GM12878 (cell line): Measurements from ENCODE around the gene GCDH. TPM values are rescaled to one million over a fixed set of nuclear protein-coding genes. Genes with fewer than 3 reads are reported as not detected.

Source experiments
- CBX3 ChIP-seq: fragments of 200-600 bp; sonication (generic); IDR thresholded peaks from 2 replicates; pipeline ENCODE4 v1.6.1; 2016; ENCODE audit warnings: low read depth, borderline replicate concordance
- IKZF1 ChIP-seq: fragments of 450-650 bp; conservative IDR thresholded peaks from 2 replicates; pipeline ENCODE4 v1.6.1; 2017; ENCODE audit warnings: antibody characterized with exemption, mild to moderate bottlenecking
- MTA2 ChIP-seq: fragments of 450-650 bp; IDR thresholded peaks from 2 replicates; pipeline ENCODE4 v1.6.1; 2016; ENCODE audit warnings: low read depth, mild to moderate bottlenecking, moderate library complexity
- NFXL1 ChIP-seq: fragments of 450-650 bp; IDR thresholded peaks from 2 replicates; pipeline ENCODE4 v1.6.1; 2017; ENCODE audit warnings: antibody characterized with exemption, mild to moderate bottlenecking, borderline replicate concordance
- POLR2A ChIP-seq: IDR thresholded peaks from 2 replicates; pipeline ENCODE4 v1.6.1; 2011; ENCODE audit warnings: low read depth, mild to moderate bottlenecking, low read length
- RAD21 ChIP-seq: IDR thresholded peaks from 2 replicates; pipeline ENCODE4 v1.6.1; 2011; ENCODE audit warnings: mild to moderate bottlenecking, low read depth, low read length, moderate library complexity; ENCODE audit not compliant: insufficient read depth
- RAD51 ChIP-seq: fragments of 450-650 bp; IDR thresholded peaks from 2 replicates; pipeline ENCODE4 v1.6.1; 2016; ENCODE audit warnings: moderate library complexity, mild to moderate bottlenecking, inconsistent platforms
- RB1 ChIP-seq: fragments of 450-650 bp; formaldehyde crosslinking; IDR thresholded peaks from 2 replicates; pipeline ENCODE4 v1.6.1; 2017; ENCODE audit warnings: mild to moderate bottlenecking, borderline replicate concordance
- RBBP5 ChIP-seq: fragments of 200-600 bp; sonication (generic); conservative IDR thresholded peaks from 2 replicates; pipeline ENCODE4 v1.6.1; 2016
- RFX5 ChIP-seq: IDR thresholded peaks from 2 replicates; pipeline ENCODE4 v1.6.1; 2011; ENCODE audit warnings: low read depth, low read length, improper control_type of control experiment
- SP1 ChIP-seq: IDR thresholded peaks from one replicate; pipeline ENCODE4 v1.6.1; 2011; ENCODE audit warnings: low read depth, low read length
- WRNIP1 ChIP-seq: IDR thresholded peaks from 2 replicates; pipeline ENCODE4 v1.6.1; 2011; ENCODE audit warnings: low read depth, low read length, improper control_type of control experiment, borderline replicate concordance
- ZBTB4 ChIP-seq: fragments of 450-650 bp; formaldehyde crosslinking; IDR thresholded peaks from 2 replicates; pipeline ENCODE4 v1.4.0; 2022; ENCODE audit warnings: mild to moderate bottlenecking, moderate library complexity
- ZNF207 ChIP-seq: fragments of 450-650 bp; IDR thresholded peaks from 2 replicates; pipeline ENCODE4 v1.6.1; 2014; ENCODE audit warnings: antibody characterized with exemption, mild to moderate bottlenecking, borderline replicate concordance
- ZNF24 ChIP-seq: fragments of 450-650 bp; IDR thresholded peaks from 2 replicates; pipeline ENCODE4 v1.6.1; 2017; ENCODE audit warnings: antibody characterized with exemption, mild to moderate bottlenecking
- ZNF384 ChIP-seq: IDR thresholded peaks from 2 replicates; pipeline ENCODE4 v1.6.1; 2012; ENCODE audit warnings: low read depth, mild to moderate bottlenecking, low read length, improper control_type of control experiment, borderline replicate concordance
- polyA plus RNA-seq, 11 experiments: library from polyadenylated mRNA; depleted of rRNA in 4 of 11; unstranded in 6 of 11; stranded (reverse) in 5 of 11; fragments of >200 nt; fragmentation: Nextera tagmentation in 4 of 11; fragmentation: Illumina TruSeq in 1 of 11; extraction: Ambion mirVana in 4 of 11; extraction: Trizol in 1 of 11; gene quantifications; 1 replicate in 1 of 11; 2 replicates in 10 of 11; pipeline versions ENCODE4 v1.2.1 to v1.2.3, GENCODE V29; 2011 to 2016; ENCODE audit warnings: inconsistent platforms in 2 of 11, missing spikeins in 2 of 11, low read depth in 1 of 11
- total RNA-seq, 4 experiments: library from RNA; depleted of rRNA in 3 of 4; stranded (reverse); fragments of >200 nt in 3 of 4; fragmentation: Illumina TruSeq in 1 of 4; extraction: Trizol in 1 of 4; gene quantifications; 2 replicates each; pipeline versions ENCODE4 v1.2.1 to v1.2.3, GENCODE V29; 2013 to 2021
- TF ChIP-seq, protein P1 (sequence below): fragments of 450-650 bp; IDR thresholded peaks from 2 replicates; pipeline ENCODE4 v1.6.1; 2016; ENCODE audit warnings: mild to moderate bottlenecking
- TF ChIP-seq, protein P2 (sequence below): fragments of 450-650 bp; IDR thresholded peaks from 2 replicates; pipeline ENCODE4 v1.6.1; 2017; ENCODE audit warnings: mild to moderate bottlenecking
- TF ChIP-seq, protein P3 (sequence below): IDR thresholded peaks from 2 replicates; pipeline ENCODE4 v1.6.1; 2011; ENCODE audit warnings: borderline replicate concordance, low read depth, mild to moderate bottlenecking, moderate library complexity, mixed read lengths, low read length; ENCODE audit not compliant: insufficient read depth; ENCODE audit errors: extremely low read length
- TF ChIP-seq, protein P4 (sequence below): fragments of 450-650 bp; IDR thresholded peaks from 2 replicates; pipeline ENCODE4 v1.6.1; 2017; ENCODE audit warnings: mild to moderate bottlenecking, low read depth, inconsistent platforms; ENCODE audit not compliant: poor library complexity, severe bottlenecking

GCDH gene
- total and polyA plus RNA-seq, 10 of the 15 experiments (the other 5 are each of a cell fraction or from before 2014, with no cell fraction given) = 4.2 to 69.4 (median 39.7) TPM

DNA sequence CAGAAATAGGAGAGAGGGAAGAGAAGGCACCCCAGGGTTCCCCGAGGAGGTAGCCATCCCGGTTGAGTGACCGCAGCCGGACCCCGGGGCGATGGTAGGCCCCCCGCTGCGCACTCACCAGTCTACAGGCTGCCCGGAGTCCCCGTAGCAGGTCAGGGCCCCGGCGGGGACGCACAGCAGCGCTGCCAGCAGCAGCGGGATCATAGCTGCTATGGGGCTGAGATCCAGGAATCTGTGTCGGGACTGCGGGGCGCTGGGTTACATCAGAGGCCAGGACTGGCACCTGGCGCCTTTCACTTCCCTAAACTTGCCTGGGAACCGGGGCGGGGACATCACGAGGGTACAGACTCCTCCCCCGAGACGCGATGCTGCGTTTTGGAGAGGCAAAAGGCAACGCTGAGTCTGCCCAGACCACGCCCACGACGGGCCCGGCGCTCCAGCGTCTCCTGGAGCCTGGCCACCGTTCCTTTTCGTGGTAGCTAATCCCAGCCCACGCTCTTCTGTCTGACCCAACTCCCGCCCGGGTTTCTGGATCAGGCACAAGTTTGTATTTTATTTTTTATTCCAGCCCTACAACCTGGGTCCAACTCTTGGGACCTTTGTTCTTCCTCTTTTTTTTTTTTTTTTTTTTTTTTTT is 9.7 kb upstream of the GCDH start, which contains the start of gene DNASE2 (continued):
- TF ChIP-seq, protein P1, sequence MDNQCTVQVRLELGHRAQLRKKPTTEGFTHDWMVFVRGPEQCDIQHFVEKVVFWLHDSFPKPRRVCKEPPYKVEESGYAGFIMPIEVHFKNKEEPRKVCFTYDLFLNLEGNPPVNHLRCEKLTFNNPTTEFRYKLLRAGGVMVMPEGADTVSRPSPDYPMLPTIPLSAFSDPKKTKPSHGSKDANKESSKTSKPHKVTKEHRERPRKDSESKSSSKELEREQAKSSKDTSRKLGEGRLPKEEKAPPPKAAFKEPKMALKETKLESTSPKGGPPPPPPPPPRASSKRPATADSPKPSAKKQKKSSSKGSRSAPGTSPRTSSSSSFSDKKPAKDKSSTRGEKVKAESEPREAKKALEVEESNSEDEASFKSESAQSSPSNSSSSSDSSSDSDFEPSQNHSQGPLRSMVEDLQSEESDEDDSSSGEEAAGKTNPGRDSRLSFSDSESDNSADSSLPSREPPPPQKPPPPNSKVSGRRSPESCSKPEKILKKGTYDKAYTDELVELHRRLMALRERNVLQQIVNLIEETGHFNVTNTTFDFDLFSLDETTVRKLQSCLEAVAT = 0 out of 2 replicates have a peak, but pooled peaks have one; percentile 51
- TF ChIP-seq ZNF207 = peak; percentile 62; the same call in 1 of the 2 replicates
- TF ChIP-seq, protein P2, sequence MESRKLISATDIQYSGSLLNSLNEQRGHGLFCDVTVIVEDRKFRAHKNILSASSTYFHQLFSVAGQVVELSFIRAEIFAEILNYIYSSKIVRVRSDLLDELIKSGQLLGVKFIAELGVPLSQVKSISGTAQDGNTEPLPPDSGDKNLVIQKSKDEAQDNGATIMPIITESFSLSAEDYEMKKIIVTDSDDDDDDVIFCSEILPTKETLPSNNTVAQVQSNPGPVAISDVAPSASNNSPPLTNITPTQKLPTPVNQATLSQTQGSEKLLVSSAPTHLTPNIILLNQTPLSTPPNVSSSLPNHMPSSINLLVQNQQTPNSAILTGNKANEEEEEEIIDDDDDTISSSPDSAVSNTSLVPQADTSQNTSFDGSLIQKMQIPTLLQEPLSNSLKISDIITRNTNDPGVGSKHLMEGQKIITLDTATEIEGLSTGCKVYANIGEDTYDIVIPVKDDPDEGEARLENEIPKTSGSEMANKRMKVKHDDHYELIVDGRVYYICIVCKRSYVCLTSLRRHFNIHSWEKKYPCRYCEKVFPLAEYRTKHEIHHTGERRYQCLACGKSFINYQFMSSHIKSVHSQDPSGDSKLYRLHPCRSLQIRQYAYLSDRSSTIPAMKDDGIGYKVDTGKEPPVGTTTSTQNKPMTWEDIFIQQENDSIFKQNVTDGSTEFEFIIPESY = no peak
- TF ChIP-seq CBX3 = no peak
- no peak for TF ChIP-seq WRNIP1
- peak; percentile 47; the same call in 1 of the 2 replicates for TF ChIP-seq MTA2
- no peak for TF ChIP-seq RB1
- TF ChIP-seq IKZF1 = peak; percentile 98
- no peak for TF ChIP-seq ZNF24
- peak; percentile 84 for TF ChIP-seq ZNF384
- TF ChIP-seq ZBTB4 (CRISPR knock-in tag) = no peak
- no peak for TF ChIP-seq NFXL1
- no peak for TF ChIP-seq RAD51
- peak; percentile 88 for TF ChIP-seq POLR2A
- TF ChIP-seq RBBP5 = no peak
- peak; percentile 45; the same call in 1 of the 2 replicates for TF ChIP-seq RFX5
- TF ChIP-seq RAD21 = no peak
- TF ChIP-seq SP1 = no peak
- TF ChIP-seq, protein P3, sequence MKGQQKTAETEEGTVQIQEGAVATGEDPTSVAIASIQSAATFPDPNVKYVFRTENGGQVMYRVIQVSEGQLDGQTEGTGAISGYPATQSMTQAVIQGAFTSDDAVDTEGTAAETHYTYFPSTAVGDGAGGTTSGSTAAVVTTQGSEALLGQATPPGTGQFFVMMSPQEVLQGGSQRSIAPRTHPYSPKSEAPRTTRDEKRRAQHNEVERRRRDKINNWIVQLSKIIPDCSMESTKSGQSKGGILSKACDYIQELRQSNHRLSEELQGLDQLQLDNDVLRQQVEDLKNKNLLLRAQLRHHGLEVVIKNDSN = no peak
- TF ChIP-seq, protein P4, sequence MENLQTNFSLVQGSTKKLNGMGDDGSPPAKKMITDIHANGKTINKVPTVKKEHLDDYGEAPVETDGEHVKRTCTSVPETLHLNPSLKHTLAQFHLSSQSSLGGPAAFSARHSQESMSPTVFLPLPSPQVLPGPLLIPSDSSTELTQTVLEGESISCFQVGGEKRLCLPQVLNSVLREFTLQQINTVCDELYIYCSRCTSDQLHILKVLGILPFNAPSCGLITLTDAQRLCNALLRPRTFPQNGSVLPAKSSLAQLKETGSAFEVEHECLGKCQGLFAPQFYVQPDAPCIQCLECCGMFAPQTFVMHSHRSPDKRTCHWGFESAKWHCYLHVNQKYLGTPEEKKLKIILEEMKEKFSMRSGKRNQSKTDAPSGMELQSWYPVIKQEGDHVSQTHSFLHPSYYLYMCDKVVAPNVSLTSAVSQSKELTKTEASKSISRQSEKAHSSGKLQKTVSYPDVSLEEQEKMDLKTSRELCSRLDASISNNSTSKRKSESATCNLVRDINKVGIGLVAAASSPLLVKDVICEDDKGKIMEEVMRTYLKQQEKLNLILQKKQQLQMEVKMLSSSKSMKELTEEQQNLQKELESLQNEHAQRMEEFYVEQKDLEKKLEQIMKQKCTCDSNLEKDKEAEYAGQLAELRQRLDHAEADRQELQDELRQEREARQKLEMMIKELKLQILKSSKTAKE = peak; percentile 51
